Measurements from ENCODE around the gene LIN52. TPM values are rescaled to one million over a fixed set of nuclear protein-coding genes. Genes with fewer than 3 reads are reported as not detected.

Gene LIN52
- total and polyA plus RNA-seq, 2 of the 13 experiments (the other 11 are each of a cell fraction or from before 2014, with no cell fraction given), result 11.4 to 23.3 TPM

- TF ChIP-seq HOMEZ (CRISPR knock-in tag; IDR thresholded peaks at IDR 0.05; ENCODE audit: low read depth) (peak; percentile 36; the same call in 1 of the 2 replicates), HNF4A (CRISPR knock-in tag; IDR thresholded peaks at IDR 0.05) (peak; percentile 46; the same call in 1 of the 2 replicates)
Measured at GRCh38 chr14:74142523-74142922, 57.8 kb downstream of the LIN52 start (continued).

GRCh38 chr14:74144789-74145188 lies 60.0 kb downstream of the LIN52 start:
- intact Hi-C loops (cut with micrococcal nuclease; ENCODE audit: unreplicated experiment) (no loop called here), in situ Hi-C loops (cut with HindIII; ENCODE audit: extremely low pct_ligation_motif_present, low pct_unique_long_range_greater_than_20kb) (no loop called here)
- no TSS peak for BruUV-seq (replicated peaks)
- H3K4me3 ChIP-seq (replicated peaks in 1 of 3; ENCODE audit: insufficient read depth in 1 of 3, low read depth in 2 of 3, low read length in 3 of 3), result no peak overlapping the region
- peaks cover 40% of the 10 kb centered on the region for H3K4me1 ChIP-seq (ENCODE audit: insufficient read depth, low read length)
- ChIA-PET POLR2A (no interaction called here), CTCF (ENCODE audit: low intra/inter-chr PET ratio, low total read pairs) (interaction anchor here (0.6 kb wide), 1 partner anchor 417 kb away, joined by 3 read pairs; no protein-coding TSS in a partner anchor)
- no peaks in the 10 kb centered on the region for H3K79me2 ChIP-seq (ENCODE audit: insufficient read depth, low read length)
- H3K27ac ChIP-seq (ENCODE audit: extremely low read length, insufficient read depth, low read length), result peak overlapping the region; percentile 12
- DNase-seq (ENCODE audit: low spot score) (peak; percentile 73), FAIRE-seq (peak; percentile 73), ATAC-seq (no peak; the same call in 2 of the 3 replicates)
- no peak overlapping the region for H2AFZ ChIP-seq (ENCODE audit: low read length)
- no peaks in the 10 kb centered on the region for H4K20me1 ChIP-seq (ENCODE audit: insufficient read depth, low read length)
- WGBS (ENCODE audit: low lambda C conversion rate), result 34% methylated on average over 3 of the region's 3 CpGs
- H3K9ac ChIP-seq (ENCODE audit: insufficient read depth, low read depth, low read length), result no peak overlapping the region
- H3K27me3 ChIP-seq (ENCODE audit: control insufficient read depth in 1 of 2, insufficient read depth in 2 of 2, low read length in 2 of 2), result no peaks in the 10 kb centered on the region
- H3K36me3 ChIP-seq (replicated peaks in 1 of 2; ENCODE audit: control insufficient read depth in 1 of 2, insufficient read depth in 2 of 2, low read length in 2 of 2), result no peaks in the 10 kb centered on the region
- H3K9me3 ChIP-seq (ENCODE audit: low read length), result no peaks in the 10 kb centered on the region
- no peak overlapping the region for H3K4me2 ChIP-seq (ENCODE audit: low read depth, low read length)
- peak; percentile 53; the same call in 1 of the 2 replicates for TF ChIP-seq GATAD2A (CRISPR knock-in tag; IDR thresholded peaks at IDR 0.05)
- no peak for TF ChIP-seq SCMH1 (CRISPR knock-in tag; IDR thresholded peaks at IDR 0.05; ENCODE audit: borderline replicate concordance)
- TF ChIP-seq CEBPG (CRISPR knock-in tag; IDR thresholded peaks at IDR 0.05), result peak; percentile 42; the same call in 1 of the 2 replicates
- TF ChIP-seq ETV6 (CRISPR knock-in tag; conservative IDR thresholded peaks at IDR 0.05), result no peak
- peak; percentile 94 for TF ChIP-seq BHLHE40 (IDR thresholded peaks at IDR 0.05; ENCODE audit: low read length)
- no peak for TF ChIP-seq TFDP2 (CRISPR knock-in tag; IDR thresholded peaks at IDR 0.05)
- no peak for TF ChIP-seq KAT2B (IDR thresholded peaks at IDR 0.05; ENCODE audit: borderline replicate concordance, low read depth, low read length)
- no peak for TF ChIP-seq ZNF792 (CRISPR knock-in tag; IDR thresholded peaks at IDR 0.05)
- no peak for TF ChIP-seq ZBTB43 (CRISPR knock-in tag; conservative IDR thresholded peaks at IDR 0.05)
- no peak for TF ChIP-seq SMAD3 (CRISPR knock-in tag; IDR thresholded peaks at IDR 0.05)
- no peak for TF ChIP-seq MIER2 (CRISPR knock-in tag; IDR thresholded peaks at IDR 0.05)
- TF ChIP-seq ZNF205 (CRISPR knock-in tag; IDR thresholded peaks at IDR 0.05), result no peak
- no peak for TF ChIP-seq TARDBP (CRISPR knock-in tag; IDR thresholded peaks at IDR 0.05)
- TF ChIP-seq ZC3H13 (CRISPR knock-in tag; IDR thresholded peaks at IDR 0.05), result no peak
- TF ChIP-seq USF2 (IDR thresholded peaks at IDR 0.05; ENCODE audit: low read depth, low read length), result peak; percentile 67
- TF ChIP-seq USF2 (CRISPR knock-in tag; IDR thresholded peaks at IDR 0.05; ENCODE audit: borderline replicate concordance), result peak; percentile 62; the same call in 1 of the 2 replicates

Measured in HepG2 (cell line).